OCI-LY1 (cell line): ENCODE data around the gene KIRREL3.

Source experiments
- CTCF ChIP-seq: fragments of 200-600 bp; sonication (generic), shearing (Covaris generic); IDR thresholded peaks from 2 replicates; pipeline ENCODE4 v1.5.1; 2017; ENCODE audit warnings: mild to moderate bottlenecking, antibody characterized with exemption, low read length, moderate library complexity, mixed read lengths
- EZH2 ChIP-seq: fragments of 200-600 bp; sonication (generic), shearing (Covaris generic); IDR thresholded peaks from 2 replicates; pipeline ENCODE4 v1.8.0; 2017; ENCODE audit warnings: borderline replicate concordance, mixed run types, mild to moderate bottlenecking, antibody characterized with exemption, low read length, moderate library complexity, mixed read lengths

- TF ChIP-seq CTCF (no peak), EZH2 (no peak)
Measured at GRCh38 chr11:126591966-126592489, 408.5 kb downstream of the KIRREL3 start.
